Type B pancreatic cell (in vitro differentiated cells): ENCODE measurements around the gene IFRD2. TPM values are rescaled to one million over a fixed set of nuclear protein-coding genes. Genes with fewer than 3 reads are reported as not detected.

ENCODE experiments used
- DNase-seq: peaks from one replicate; pipeline ENCODE4 v3.0.0; 2021; ENCODE audit warnings: mixed read lengths; ENCODE audit not compliant: unreplicated experiment; ENCODE audit errors: extremely low spot score
- H3K27ac Mint-ChIP-seq: 2 replicates; pipeline ENCODE4 v1.8.0; 2021; ENCODE audit warnings: mild to moderate bottlenecking, mixed read lengths
- H3K27me3 Mint-ChIP-seq: 2 replicates; pipeline ENCODE4 v1.8.0; 2021; ENCODE audit warnings: mixed read lengths
- H3K36me3 Mint-ChIP-seq: 2 replicates; pipeline ENCODE4 v1.8.0; 2021; ENCODE audit warnings: mixed read lengths
- H3K4me1 Mint-ChIP-seq: one replicate; pipeline ENCODE4 v1.8.0; 2021; ENCODE audit warnings: mixed read lengths; ENCODE audit not compliant: unreplicated experiment
- H3K4me3 Mint-ChIP-seq: 2 replicates; pipeline ENCODE4 v1.8.0; 2021; ENCODE audit warnings: mild to moderate bottlenecking, mixed read lengths
- H3K9me3 Mint-ChIP-seq: 2 replicates; pipeline ENCODE4 v1.8.0; 2021; ENCODE audit warnings: mixed read lengths
- total RNA-seq: library from RNA; stranded (reverse); gene quantifications from 2 replicates; pipeline ENCODE4 v1.2.1, GENCODE V29; 2021; ENCODE audit warnings: low replicate concordance
- TF ChIP-seq, protein P1 (sequence below): fragments of 200-600 bp; sonication (generic); conservative IDR thresholded peaks from 2 replicates; pipeline ENCODE4 v1.5.0; 2021; ENCODE audit warnings: antibody characterized with exemption, mild to moderate bottlenecking

IFRD2 gene
- total RNA-seq, 1 donor from 2014 or later: 80.5 TPM

DNA sequence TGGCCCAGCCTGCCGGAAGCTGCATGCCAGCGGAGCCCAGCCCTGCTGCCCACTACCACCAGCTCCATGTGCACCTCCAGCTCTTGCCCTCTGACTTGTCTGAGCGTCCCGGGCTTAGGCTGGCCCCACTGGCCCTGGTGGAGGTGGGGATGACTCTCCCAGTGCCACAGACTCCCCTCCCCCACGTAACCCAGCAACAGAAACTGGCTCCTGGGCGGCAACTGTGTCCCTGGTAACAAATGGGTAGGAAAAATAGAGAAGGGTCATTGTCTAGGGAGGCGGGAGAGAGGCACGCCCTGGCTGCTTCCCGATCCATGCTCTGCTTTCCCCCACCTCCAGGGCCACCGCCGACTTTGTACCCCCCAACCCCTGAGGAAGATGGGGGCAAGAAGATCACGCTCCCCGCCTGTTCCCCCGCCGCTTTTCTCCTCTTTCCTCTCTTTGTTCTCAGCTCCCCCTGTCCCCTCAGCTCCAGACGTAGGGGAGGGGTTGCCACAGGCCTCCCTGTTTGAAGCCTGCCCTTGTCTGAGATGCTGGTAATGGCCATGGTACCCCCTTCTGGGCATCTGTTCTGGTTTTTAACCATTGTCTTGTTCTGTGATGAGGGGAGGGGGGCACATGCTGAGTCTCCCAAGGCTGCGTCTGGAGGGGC, 34.1 kb downstream of the IFRD2 start:
- Mint-ChIP-seq H3K27me3 (no peaks in the 10 kb centered on the region), H3K9me3 (no peaks in the 10 kb centered on the region), H3K27ac (peak overlapping the region; percentile 90), H3K4me1 (peaks cover 15% of the 10 kb centered on the region), H3K4me3 (no peak overlapping the region), H3K36me3 (peaks cover 4% of the 10 kb centered on the region)
- DNase-seq: no peak
- TF ChIP-seq, protein P1, sequence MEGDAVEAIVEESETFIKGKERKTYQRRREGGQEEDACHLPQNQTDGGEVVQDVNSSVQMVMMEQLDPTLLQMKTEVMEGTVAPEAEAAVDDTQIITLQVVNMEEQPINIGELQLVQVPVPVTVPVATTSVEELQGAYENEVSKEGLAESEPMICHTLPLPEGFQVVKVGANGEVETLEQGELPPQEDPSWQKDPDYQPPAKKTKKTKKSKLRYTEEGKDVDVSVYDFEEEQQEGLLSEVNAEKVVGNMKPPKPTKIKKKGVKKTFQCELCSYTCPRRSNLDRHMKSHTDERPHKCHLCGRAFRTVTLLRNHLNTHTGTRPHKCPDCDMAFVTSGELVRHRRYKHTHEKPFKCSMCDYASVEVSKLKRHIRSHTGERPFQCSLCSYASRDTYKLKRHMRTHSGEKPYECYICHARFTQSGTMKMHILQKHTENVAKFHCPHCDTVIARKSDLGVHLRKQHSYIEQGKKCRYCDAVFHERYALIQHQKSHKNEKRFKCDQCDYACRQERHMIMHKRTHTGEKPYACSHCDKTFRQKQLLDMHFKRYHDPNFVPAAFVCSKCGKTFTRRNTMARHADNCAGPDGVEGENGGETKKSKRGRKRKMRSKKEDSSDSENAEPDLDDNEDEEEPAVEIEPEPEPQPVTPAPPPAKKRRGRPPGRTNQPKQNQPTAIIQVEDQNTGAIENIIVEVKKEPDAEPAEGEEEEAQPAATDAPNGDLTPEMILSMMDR: no peak

GRCh38 chr3:50256978-50257890, 35.0 kb downstream of the IFRD2 start:
- no peaks in the 10 kb centered on the region for H3K27me3 Mint-ChIP-seq
- DNase-seq: no peak
- H3K4me1 Mint-ChIP-seq: peaks cover 15% of the 10 kb centered on the region
- peaks cover 4% of the 10 kb centered on the region for H3K36me3 Mint-ChIP-seq
- peak overlapping the region; percentile 24 for H3K4me3 Mint-ChIP-seq
- peak overlapping the region; percentile 65 for H3K27ac Mint-ChIP-seq
- no peaks in the 10 kb centered on the region for H3K9me3 Mint-ChIP-seq
- TF ChIP-seq, protein P1: peak; percentile 72

GRCh38 chr3:50255251-50255615, 37.0 kb downstream of the IFRD2 start:
- H3K4me3 Mint-ChIP-seq: no peak overlapping the region
- H3K27me3 Mint-ChIP-seq: no peaks in the 10 kb centered on the region
- H3K36me3 Mint-ChIP-seq: peaks cover 9% of the 10 kb centered on the region
- H3K27ac Mint-ChIP-seq: no peak overlapping the region
- H3K9me3 Mint-ChIP-seq: no peaks in the 10 kb centered on the region
- peaks cover 10% of the 10 kb centered on the region for H3K4me1 Mint-ChIP-seq
- TF ChIP-seq, protein P1: no peak
- no peak for DNase-seq

GRCh38 chr3:50254577-50255250, 37.5 kb downstream of the IFRD2 start:
- Mint-ChIP-seq H3K27ac (peak overlapping the region; percentile 39), H3K4me1 (peaks cover 10% of the 10 kb centered on the region), H3K4me3 (no peak overlapping the region), H3K36me3 (peaks cover 11% of the 10 kb centered on the region), H3K9me3 (no peaks in the 10 kb centered on the region), H3K27me3 (no peaks in the 10 kb centered on the region)
- DNase-seq: no peak
- TF ChIP-seq, protein P1: no peak

GRCh38 chr3:50251220-50251619, 41.0 kb downstream of the IFRD2 start:
- Mint-ChIP-seq H3K27ac (peak overlapping the region; percentile 52), H3K9me3 (no peaks in the 10 kb centered on the region), H3K36me3 (peaks cover 6% of the 10 kb centered on the region), H3K27me3 (no peaks in the 10 kb centered on the region), H3K4me1 (peaks cover 12% of the 10 kb centered on the region), H3K4me3 (no peak overlapping the region)
- no peak for DNase-seq
- TF ChIP-seq, protein P1: no peak
